Naive thymus-derived CD8-positive, alpha-beta T cell (primary cell): ENCODE measurements around the gene SHB. TPM values are rescaled to one million over a fixed set of nuclear protein-coding genes. Genes with fewer than 3 reads are reported as not detected.
A peak's percentile ranks its signal among the peaks of the same experiment; 100 is the strongest.

Experiments
- ATAC-seq, 2 donors: fragments of 150-1000 bp; cut with Tn5 transposase in 1 of 2; sonication (Bioruptor Pico), chemical (Tn5 transposase) in 1 of 2; 1 replicate in 1 of 2; 2 replicates in 1 of 2; pipeline ENCODE4 v1.10.0; 2021; ENCODE audit warnings: mild to moderate bottlenecking in 2 of 2, moderate library complexity in 2 of 2
- POLR2A ChIA-PET: fragments of 350-600 bp; sonication (Branson Sonifier 250); formaldehyde crosslinking; loops from one replicate; lab custom pipeline; 2021; ENCODE audit warnings: antibody characterized with exemption; lab: Charles Lee
- DNase-seq, 10 donors: peaks; one replicate each; pipeline versions ENCODE4 v3.0.0 to v3.0.0-alpha.2; 2020 to 2022
- H3K27ac Mint-ChIP-seq, 10 donors: one replicate each; pipeline ENCODE4 v1.8.0; 2020 to 2022; ENCODE audit warnings: mild to moderate bottlenecking in 10 of 10, mixed read lengths in 10 of 10, moderate library complexity in 4 of 10, inconsistent platforms in 1 of 10
- H3K27me3 Mint-ChIP-seq, 5 donors: one replicate each; pipeline ENCODE4 v1.8.0; 2021 to 2022; ENCODE audit warnings: mixed read lengths in 5 of 5
- H3K36me3 Mint-ChIP-seq, 3 donors: one replicate each; pipeline ENCODE4 v1.8.0; 2020 to 2022; ENCODE audit warnings: mixed read lengths in 3 of 3, mild to moderate bottlenecking in 2 of 3, inconsistent platforms in 1 of 3
- H3K4me1 Mint-ChIP-seq, 4 donors: one replicate each; pipeline ENCODE4 v1.8.0; 2021 to 2022; ENCODE audit warnings: mixed read lengths in 4 of 4
- H3K4me3 Mint-ChIP-seq, 10 donors: one replicate each; pipeline ENCODE4 v1.8.0; 2020 to 2022; ENCODE audit warnings: mild to moderate bottlenecking in 10 of 10, mixed read lengths in 10 of 10, moderate library complexity in 6 of 10, inconsistent platforms in 1 of 10
- H3K9me3 Mint-ChIP-seq, 9 donors: one replicate each; pipeline ENCODE4 v1.8.0; 2020 to 2022; ENCODE audit warnings: mixed read lengths in 9 of 9, mild to moderate bottlenecking in 3 of 9, inconsistent platforms in 1 of 9, moderate library complexity in 1 of 9
- polyA plus RNA-seq, 3 donors: library from polyadenylated mRNA; unstranded; fragments of 300-500 nt; fragmentation: Illumina TruSeq; gene quantifications; one replicate each; pipeline ENCODE4 v1.2.3, GENCODE V29; 2021
- total RNA-seq, 8 experiments: library from RNA in 2 of 8; stranded (reverse) in 2 of 8; gene quantifications; one replicate each; pipeline ENCODE4 v1.2.3 and lab custom pipeline; 2021 to 2026

The SHB gene
- total and polyA plus RNA-seq, 5 experiments from 2014 or later: 0.20 to 1.2 (median 0.54) TPM

DNA sequence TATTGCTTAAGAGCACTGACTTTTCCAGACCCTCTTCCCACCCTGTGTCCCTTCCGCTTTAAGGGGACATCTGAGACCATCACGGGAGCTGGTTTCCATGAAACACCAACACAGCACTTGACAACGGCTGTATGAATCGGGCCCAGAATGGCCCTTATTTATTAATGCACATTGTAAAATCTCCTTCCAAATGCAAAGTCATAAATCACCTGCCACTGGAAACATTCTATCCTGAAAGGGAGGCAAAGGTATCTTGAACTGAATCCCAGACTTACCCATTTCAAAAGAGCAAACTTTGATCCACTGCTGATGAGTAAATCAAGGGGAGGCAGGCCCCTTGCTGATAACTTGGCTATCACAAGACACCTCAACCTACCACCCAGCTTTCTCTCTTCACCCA, 37.4 kb downstream of the SHB start:
- no peak for DNase-seq
- POLR2A ChIA-PET: no interaction called here
- ATAC-seq: no peak
- Mint-ChIP-seq H3K4me1 (peaks cover 2 to 11% (median 5%) of the 10 kb centered on the region in 4 donors), H3K27ac (no peak overlapping the region), H3K36me3 (no peaks in the 10 kb centered on the region), H3K9me3 (no peaks in the 10 kb centered on the region), H3K27me3 (peaks cover 0 to 7% (median 0%) of the 10 kb centered on the region in 5 donors), H3K4me3 (no peak overlapping the region)

DNA sequence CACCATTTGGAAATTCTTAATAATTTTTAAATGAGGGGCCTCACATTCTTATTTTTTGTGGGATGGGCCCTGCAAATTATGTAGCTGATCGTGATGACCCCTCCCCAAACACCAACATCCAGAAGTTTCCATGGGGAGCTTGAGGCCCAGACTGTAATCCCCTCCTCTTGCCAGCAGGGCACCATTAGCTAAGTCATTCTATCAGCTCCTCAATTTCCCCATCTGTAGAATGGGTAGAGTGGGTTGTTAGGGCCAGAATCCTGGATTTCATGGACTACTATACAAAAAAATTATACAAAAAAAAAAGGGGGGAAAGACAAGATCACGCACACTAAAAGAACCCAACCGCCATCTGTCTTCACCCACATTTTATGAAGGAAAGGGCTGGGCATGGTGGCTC, 38.4 kb downstream of the SHB start:
- POLR2A ChIA-PET: no interaction called here
- H3K27ac Mint-ChIP-seq: peak overlapping the region in 2 of 10 donors; percentile 34 to 53
- H3K4me3 Mint-ChIP-seq: no peak overlapping the region
- H3K36me3 Mint-ChIP-seq: no peaks in the 10 kb centered on the region
- ATAC-seq: no peak
- H3K4me1 Mint-ChIP-seq: peaks cover 2 to 11% (median 5%) of the 10 kb centered on the region in 4 donors
- DNase-seq: no peak
- H3K27me3 Mint-ChIP-seq: peaks cover 0 to 7% (median 0%) of the 10 kb centered on the region in 5 donors
- H3K9me3 Mint-ChIP-seq: no peaks in the 10 kb centered on the region

DNA sequence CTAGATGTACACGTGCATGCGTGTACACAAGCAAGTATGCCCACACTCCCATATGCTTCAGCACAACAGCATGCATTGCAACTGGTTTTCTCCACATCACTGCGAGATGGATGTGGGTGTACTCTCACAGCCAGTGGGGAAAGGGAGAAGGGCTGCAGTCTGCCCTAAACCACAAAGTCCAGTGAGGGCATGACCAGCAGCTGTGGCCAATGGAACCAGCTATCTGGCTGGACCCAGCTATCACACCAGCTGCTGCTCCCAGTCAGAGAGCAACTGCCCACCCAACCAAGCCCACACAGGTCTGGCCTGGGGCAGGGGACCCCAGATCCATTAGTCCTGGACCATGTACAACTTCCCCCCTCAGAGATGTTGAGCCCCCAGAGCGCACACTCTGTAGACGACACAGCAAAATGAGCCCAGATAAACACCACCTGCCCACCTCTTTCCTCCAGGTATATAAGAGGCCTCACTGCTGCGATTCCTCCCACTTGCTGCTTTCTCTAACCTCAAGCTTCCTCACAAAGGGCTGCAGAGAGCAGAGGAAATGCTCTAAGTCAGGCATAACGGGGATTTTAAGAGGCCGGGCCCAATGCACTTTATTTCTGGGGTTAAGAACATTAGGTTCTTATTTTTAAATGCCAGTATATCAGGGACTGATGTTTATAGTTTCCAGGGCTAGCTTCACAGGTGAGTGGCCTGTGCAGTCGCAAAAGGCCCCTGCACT, 39.0 kb downstream of the SHB start:
- peak; percentile 41 to 55 for ATAC-seq

DNA sequence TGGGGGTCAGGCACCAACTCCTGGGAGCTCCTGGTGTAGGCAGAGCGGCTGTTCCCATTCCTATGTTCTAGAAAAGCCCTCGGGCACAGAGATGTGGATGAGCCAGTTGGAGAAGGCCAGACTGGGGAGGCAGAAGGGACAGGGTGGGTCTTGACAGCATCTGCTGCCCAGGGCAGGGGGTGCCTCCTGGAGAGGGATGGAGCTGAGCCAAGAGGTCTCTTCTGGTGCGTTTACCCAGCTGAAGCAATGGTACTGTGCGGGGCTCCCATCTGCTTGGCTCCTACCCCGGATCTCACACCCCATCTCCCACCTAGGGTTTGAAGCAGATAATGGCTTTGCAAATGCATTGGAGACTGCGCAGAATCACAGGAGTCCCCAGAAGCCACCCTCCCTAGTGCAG, 41.3 kb downstream of the SHB start:
- Mint-ChIP-seq H3K27me3 (peaks cover 0 to 2% (median 0%) of the 10 kb centered on the region in 5 donors), H3K36me3 (no peaks in the 10 kb centered on the region), H3K4me3 (no peak overlapping the region), H3K4me1 (peaks cover 2 to 11% (median 5%) of the 10 kb centered on the region in 4 donors), H3K9me3 (no peaks in the 10 kb centered on the region), H3K27ac (no peak overlapping the region)
- POLR2A ChIA-PET: no interaction called here
- DNase-seq (no peak), ATAC-seq (no peak)

More for the DNA sequence above, 39.0 kb downstream of the SHB start:
- POLR2A ChIA-PET: no interaction called here
- Mint-ChIP-seq H3K27me3 (peaks cover 0 to 7% (median 0%) of the 10 kb centered on the region in 5 donors), H3K4me3 (no peak overlapping the region), H3K36me3 (no peaks in the 10 kb centered on the region), H3K9me3 (no peaks in the 10 kb centered on the region), H3K27ac (peak overlapping the region in 3 of 10 donors; percentile 53 to 83 (median 69)), H3K4me1 (peaks cover 2 to 11% (median 5%) of the 10 kb centered on the region in 4 donors)
- DNase-seq: no peak

DNA sequence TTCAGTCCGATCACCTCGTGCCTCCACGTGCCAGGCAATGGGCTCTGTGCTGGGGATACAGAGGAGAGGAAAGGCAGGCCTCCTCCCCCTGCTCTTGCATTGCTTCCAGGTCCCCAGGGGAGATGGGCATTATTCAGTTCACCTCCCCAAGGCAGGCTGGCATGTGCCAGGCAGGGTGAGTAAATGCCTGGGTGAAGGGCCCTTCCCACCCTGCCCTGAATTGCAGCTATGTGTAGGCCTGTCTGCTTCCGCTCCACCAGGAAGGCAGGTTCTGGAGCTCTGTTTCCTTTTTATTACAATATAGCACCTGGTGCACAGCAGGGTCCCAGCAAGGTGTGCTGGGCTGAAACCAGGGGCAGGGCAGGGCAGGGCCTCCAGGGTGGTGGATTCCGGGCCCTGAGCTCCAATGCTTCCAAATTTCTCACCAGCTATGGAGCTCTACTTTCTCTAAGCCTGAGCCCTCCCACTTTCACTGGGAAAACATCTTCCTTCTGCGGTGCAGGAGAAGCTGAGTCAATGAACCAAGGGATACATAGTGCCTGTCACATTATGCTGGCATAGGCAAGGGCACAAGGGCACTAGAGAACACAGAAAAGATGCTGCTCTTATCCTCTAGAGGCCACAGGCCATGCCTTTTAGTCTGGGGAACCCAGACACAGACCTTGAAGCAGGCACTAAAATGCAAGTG, 42.0 kb downstream of the SHB start:
- DNase-seq (no peak), ATAC-seq (no peak)
- Mint-ChIP-seq H3K27me3 (no peaks in the 10 kb centered on the region), H3K4me3 (no peak overlapping the region), H3K36me3 (no peaks in the 10 kb centered on the region), H3K4me1 (peaks cover 2 to 11% (median 5%) of the 10 kb centered on the region in 4 donors), H3K9me3 (no peaks in the 10 kb centered on the region), H3K27ac (no peak overlapping the region)
- POLR2A ChIA-PET: no interaction called here

DNA sequence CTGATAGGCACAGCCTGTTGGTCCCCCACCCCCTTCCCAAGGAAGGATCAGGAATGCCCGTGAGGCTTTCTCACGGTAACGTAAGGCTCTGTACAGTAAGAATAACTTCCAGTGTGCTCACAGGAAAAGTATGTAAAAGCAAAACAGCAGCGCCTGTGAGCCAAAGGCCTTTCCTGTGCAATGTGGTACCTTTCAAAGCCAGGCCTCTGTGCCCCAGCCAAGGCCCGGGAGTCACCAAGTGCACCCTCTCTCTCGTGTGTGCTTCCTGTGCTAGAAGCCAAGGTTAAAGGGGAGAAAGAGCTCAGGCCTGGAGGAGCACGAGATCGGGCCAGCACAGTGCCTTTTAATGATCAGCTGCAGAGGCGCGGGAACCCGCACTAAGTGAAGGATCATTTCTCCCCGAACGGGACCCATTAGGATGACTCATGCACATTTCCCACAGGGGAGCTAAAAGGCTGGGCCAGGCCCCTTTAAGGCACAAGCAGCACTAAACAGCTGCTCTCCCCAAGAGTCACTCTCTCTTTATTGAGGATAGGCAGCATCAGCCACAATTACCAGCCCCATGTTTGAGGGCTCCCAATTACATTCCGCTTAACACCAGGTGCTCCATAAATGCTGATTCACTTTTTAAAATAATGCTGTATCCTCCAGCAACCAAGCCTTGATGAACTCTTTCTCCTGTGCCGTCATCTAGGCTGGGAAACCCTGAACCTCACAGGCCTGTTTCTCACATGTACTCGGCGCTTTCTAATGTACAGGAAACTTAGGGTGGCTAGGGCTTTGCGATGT, 42.8 kb downstream of the SHB start:
- H3K4me3 Mint-ChIP-seq: no peak overlapping the region
- ATAC-seq (no peak), DNase-seq (no peak)
- peak overlapping the region in 1 of 10 donors; percentile 45 for H3K27ac Mint-ChIP-seq
- H3K27me3 Mint-ChIP-seq: no peaks in the 10 kb centered on the region
- H3K36me3 Mint-ChIP-seq: no peaks in the 10 kb centered on the region
- POLR2A ChIA-PET: no interaction called here
- peaks cover 2 to 11% (median 5%) of the 10 kb centered on the region in 4 donors for H3K4me1 Mint-ChIP-seq
- no peaks in the 10 kb centered on the region for H3K9me3 Mint-ChIP-seq

DNA sequence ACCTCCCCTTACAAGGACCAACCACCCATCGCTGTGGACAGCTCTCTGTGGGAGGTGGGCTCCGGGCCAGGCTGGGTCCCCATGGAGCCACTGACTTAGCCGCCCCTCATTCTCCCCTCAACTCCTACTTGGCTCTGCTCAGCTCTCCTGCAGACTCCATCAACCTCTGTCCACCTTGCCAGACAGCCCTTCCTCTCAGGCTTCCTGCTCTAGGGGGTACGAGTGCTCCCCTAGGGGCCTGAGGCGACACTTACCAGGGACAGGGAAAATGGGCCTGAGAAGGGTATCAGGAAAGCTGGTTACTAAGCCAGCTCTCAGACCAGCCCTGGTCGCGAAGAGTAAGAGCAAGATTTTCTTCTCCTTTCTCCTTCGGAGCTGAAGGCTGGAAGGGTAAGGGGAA, 43.9 kb downstream of the SHB start:
- Mint-ChIP-seq H3K36me3 (no peaks in the 10 kb centered on the region), H3K27ac (no peak overlapping the region), H3K27me3 (no peaks in the 10 kb centered on the region), H3K9me3 (no peaks in the 10 kb centered on the region), H3K4me1 (peaks cover 1 to 7% (median 3%) of the 10 kb centered on the region in 4 donors), H3K4me3 (no peak overlapping the region)
- no peak for ATAC-seq
- no peak for DNase-seq
- POLR2A ChIA-PET: no interaction called here

DNA sequence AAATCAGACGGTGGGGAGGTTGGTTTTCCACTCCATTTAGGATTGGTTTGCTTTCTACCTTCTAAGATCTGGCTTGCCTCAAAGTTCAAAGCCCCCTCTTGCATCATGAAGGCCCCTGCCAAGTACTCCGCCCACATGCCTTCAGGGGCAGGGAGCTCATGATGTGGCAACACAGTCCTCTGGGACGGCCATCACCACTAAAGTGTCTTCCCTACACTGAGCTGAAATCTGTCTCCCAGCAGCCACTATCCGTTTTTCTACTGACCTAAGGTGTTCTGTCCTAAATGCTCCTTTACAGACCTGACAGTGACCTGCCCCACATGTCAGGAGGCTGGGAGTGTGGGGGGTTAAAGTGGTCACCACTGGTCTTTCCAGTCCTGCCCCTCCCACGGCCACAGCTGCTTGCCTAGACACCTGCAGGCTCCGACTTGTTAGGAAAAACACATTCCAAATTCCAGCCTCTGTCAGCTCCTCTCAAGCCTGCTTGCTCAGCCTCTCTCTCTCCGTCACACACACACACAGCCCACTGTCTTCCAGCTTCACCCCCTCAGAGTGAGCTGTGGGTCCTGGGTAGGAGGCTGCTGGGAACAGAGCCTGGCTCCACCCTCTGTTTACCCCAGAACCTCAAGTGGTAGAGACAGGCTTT, 44.9 kb downstream of the SHB start:
- H3K9me3 Mint-ChIP-seq: no peaks in the 10 kb centered on the region
- DNase-seq (no peak), ATAC-seq (no peak)
- POLR2A ChIA-PET: no interaction called here
- no peak overlapping the region for H3K27ac Mint-ChIP-seq
- no peak overlapping the region for H3K4me3 Mint-ChIP-seq
- no peaks in the 10 kb centered on the region for H3K36me3 Mint-ChIP-seq
- no peaks in the 10 kb centered on the region for H3K4me1 Mint-ChIP-seq
- H3K27me3 Mint-ChIP-seq: no peaks in the 10 kb centered on the region

DNA sequence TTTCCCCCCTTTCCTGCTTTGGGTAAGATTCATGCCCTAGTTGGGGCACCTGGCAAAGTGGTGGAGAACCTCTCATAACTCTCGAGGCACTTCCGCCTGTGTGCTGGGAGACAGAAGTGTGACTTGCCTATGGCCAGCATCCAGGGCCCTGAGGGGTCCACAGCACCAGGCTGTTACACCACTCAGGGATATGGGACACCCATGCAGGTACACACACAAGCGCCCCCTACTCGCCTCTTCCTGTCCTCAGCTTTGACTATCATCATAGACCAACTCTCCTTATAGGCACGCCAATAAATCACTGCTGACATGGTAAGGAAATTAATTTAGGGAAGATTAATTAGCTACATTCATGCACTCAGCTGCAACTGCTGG, 45.4 kb downstream of the SHB start:
- Mint-ChIP-seq H3K27ac (no peak overlapping the region), H3K4me3 (no peak overlapping the region), H3K4me1 (no peaks in the 10 kb centered on the region), H3K9me3 (no peaks in the 10 kb centered on the region), H3K27me3 (no peaks in the 10 kb centered on the region), H3K36me3 (no peaks in the 10 kb centered on the region)
- DNase-seq (no peak), ATAC-seq (no peak)
- POLR2A ChIA-PET: no interaction called here

DNA sequence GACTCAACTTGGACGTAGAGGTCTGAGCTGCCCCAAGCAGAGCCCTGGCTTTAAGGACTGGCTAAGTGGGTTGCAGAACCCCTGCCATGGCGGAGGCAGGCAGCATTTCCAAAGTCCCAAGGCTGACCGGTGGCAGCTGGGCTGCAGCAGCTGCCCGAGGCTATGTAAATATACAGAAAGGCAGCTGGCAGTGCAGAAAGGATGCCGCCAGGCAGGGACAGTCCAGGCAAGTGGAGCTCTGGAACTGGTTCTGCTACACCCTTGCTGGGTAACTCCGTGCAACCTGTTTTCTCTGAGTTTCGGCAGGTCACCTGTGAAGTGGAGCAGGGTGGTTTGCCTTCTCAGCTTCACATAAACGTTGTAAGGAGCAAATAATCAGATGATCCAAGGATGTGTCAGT, 46.0 kb downstream of the SHB start:
- Mint-ChIP-seq H3K4me3 (no peak overlapping the region), H3K27ac (no peak overlapping the region), H3K27me3 (no peaks in the 10 kb centered on the region), H3K36me3 (no peaks in the 10 kb centered on the region), H3K9me3 (no peaks in the 10 kb centered on the region), H3K4me1 (no peaks in the 10 kb centered on the region)
- no peak for ATAC-seq
- POLR2A ChIA-PET: no interaction called here
- DNase-seq: no peak

DNA sequence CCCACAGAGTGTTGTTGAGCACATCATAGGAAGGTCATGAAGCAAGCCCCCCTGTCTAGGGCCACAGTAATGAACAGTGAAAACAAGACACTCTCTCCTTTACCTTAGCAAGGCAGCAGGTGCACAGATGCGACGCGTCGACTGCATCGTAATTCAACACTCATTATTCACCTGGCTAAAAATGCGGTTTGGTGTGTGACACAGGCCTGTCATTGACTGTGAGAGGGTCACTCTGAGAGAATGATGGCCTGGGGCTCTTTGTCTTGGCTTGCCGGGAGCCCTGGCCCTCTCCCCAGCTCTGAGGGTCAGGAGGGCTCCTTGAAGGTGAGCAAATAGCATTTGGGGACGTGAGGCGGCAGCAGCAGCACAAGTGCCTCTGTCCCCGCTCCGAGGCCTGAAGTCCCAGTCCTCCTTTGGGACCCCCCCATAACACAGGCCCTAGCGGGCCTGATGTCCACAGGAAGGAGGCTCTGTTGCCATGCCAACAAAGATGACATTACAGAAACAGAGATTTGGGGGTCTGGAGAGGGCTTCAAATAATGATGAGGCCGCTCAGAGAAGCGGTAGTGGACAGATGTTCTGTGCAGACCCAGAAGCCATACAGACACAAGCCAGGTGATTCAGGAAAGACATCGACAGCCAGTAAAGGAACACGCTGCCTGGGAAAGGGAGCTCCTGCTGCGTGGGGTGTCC, 46.7 kb downstream of the SHB start:
- ATAC-seq (no peak), DNase-seq (no peak)
- Mint-ChIP-seq H3K4me1 (no peaks in the 10 kb centered on the region), H3K9me3 (no peaks in the 10 kb centered on the region), H3K36me3 (no peaks in the 10 kb centered on the region), H3K27ac (no peak overlapping the region), H3K27me3 (no peaks in the 10 kb centered on the region), H3K4me3 (no peak overlapping the region)
- POLR2A ChIA-PET: no interaction called here
